ENCODE measurements around the gene EML6.

GRCh38 chr2:54866868-54867267, 143.4 kb downstream of the EML6 start:
- TF ChIP-seq MZF1 (CRISPR knock-in tag; IDR thresholded peaks at IDR 0.05; ENCODE audit: borderline replicate concordance), result no peak
- no peak for TF ChIP-seq GABPB1 (CRISPR knock-in tag; IDR thresholded peaks at IDR 0.05)
- no peak for TF ChIP-seq POLR2A (IDR thresholded peaks at IDR 0.05; ENCODE audit: insufficient read depth in 1 of 2, low read depth in 2 of 2, low read length in 2 of 2)
- no peak for TF ChIP-seq MAZ (IDR thresholded peaks at IDR 0.05; ENCODE audit: borderline replicate concordance, low read depth, low read length)
- no peak for TF ChIP-seq MAZ (CRISPR knock-in tag; IDR thresholded peaks at IDR 0.05; ENCODE audit: low read depth)
- TF ChIP-seq TCF12 (IDR thresholded peaks at IDR 0.05), result no peak
- no peak for TF ChIP-seq TCF12 (CRISPR knock-in tag; IDR thresholded peaks at IDR 0.05)
- no peak for TF ChIP-seq ZNF18 (CRISPR knock-in tag; IDR thresholded peaks at IDR 0.05; ENCODE audit: insufficient replicate concordance)
- no peak for TF ChIP-seq ZBTB20 (CRISPR knock-in tag; IDR thresholded peaks at IDR 0.05; ENCODE audit: borderline replicate concordance, low read depth)
- no peak for TF ChIP-seq BCL3 (CRISPR knock-in tag; IDR thresholded peaks at IDR 0.05)
- TF ChIP-seq THAP9 (CRISPR knock-in tag; IDR thresholded peaks at IDR 0.05; ENCODE audit: borderline replicate concordance), result no peak
- TF ChIP-seq SUZ12 (IDR thresholded peaks at IDR 0.05; ENCODE audit: low read depth, low read length), result no peak
- no peak for TF ChIP-seq NFYB (CRISPR knock-in tag; IDR thresholded peaks at IDR 0.05)
- no peak for TF ChIP-seq MBNL3 (CRISPR knock-in tag; conservative IDR thresholded peaks at IDR 0.05)
- TF ChIP-seq GTF3A (CRISPR knock-in tag; conservative IDR thresholded peaks at IDR 0.05), result no peak
- no peak for TF ChIP-seq TARDBP (CRISPR knock-in tag; IDR thresholded peaks at IDR 0.05)
